Skin of body (tissue), 1 donor: Measurements from ENCODE around the gene IGSF8. TPM values are rescaled to one million over a fixed set of nuclear protein-coding genes. Genes with fewer than 3 reads are reported as not detected.

Experiments
- total RNA-seq: library from RNA; depleted of rRNA; stranded (reverse); fragments of >200 nt; gene quantifications from one replicate; pipeline ENCODE4 v1.2.3, GENCODE V29; 2014

Gene IGSF8
- total RNA-seq, 1 donor from 2014 or later, result 11.9 TPM

Other genes with a start within 250 kb of the IGSF8 start
- 8.2 TPM for gene VSIG8, start 236.0 kb downstream of the IGSF8 start, total RNA-seq
- 0.59 TPM for gene CFAP45, start 198.5 kb downstream of the IGSF8 start, total RNA-seq
- gene TAGLN2, start 173.1 kb downstream of the IGSF8 start, total RNA-seq, result 145 TPM
- gene IGSF9, start 153.0 kb downstream of the IGSF8 start, total RNA-seq, result 8.4 TPM
- gene SLAMF9, start 144.4 kb downstream of the IGSF8 start, total RNA-seq, result not detected
- gene PIGM, start 66.6 kb downstream of the IGSF8 start, total RNA-seq, result 3.5 TPM
- under 0.01 TPM for gene KCNJ10, start 28.5 kb downstream of the IGSF8 start, total RNA-seq
- not detected for gene KCNJ9, start 17.1 kb downstream of the IGSF8 start, total RNA-seq
- 20.7 TPM for gene ATP1A2, start 17.1 kb upstream of the IGSF8 start, total RNA-seq
- gene ATP1A4, start 53.0 kb upstream of the IGSF8 start, total RNA-seq, result not detected
- 109 TPM for gene CASQ1, start 92.0 kb upstream of the IGSF8 start, total RNA-seq
- gene PEA15, start 106.8 kb upstream of the IGSF8 start, total RNA-seq, result 26.8 TPM
- gene DCAF8, start 163.9 kb upstream of the IGSF8 start, total RNA-seq, result 94.4 TPM
- 50.1 TPM for gene PEX19, start 186.5 kb upstream of the IGSF8 start, total RNA-seq
- 178 TPM for gene COPA, start 244.6 kb upstream of the IGSF8 start, total RNA-seq
- gene NCSTN, start 244.8 kb upstream of the IGSF8 start, total RNA-seq, result 46.5 TPM